Right lobe of liver (tissue), 4 donors: Measurements from ENCODE around the gene FCHO1.

Experiments used
- POLR2A ChIP-seq: fragments of 450-650 bp; IDR thresholded peaks from one replicate; pipeline ENCODE4 v1.6.1; 2017; ENCODE audit warnings: antibody characterized with exemption, mild to moderate bottlenecking
- TF ChIP-seq, protein P1 (sequence below), 4 donors: fragments of 200-600 bp in 3 of 4; fragments of 450-650 bp in 1 of 4; IDR thresholded peaks; one replicate each; pipeline versions ENCODE4 v1.5.1 to v1.8.0; 2016 to 2022; ENCODE audit warnings: antibody characterized with exemption in 4 of 4, mild to moderate bottlenecking in 2 of 4
- donor health status: DM: no; HTN: no; CAD: no.
- donor health status: DM: no; HTN: no; CAD: no.
- donor health status: DM: no; HTN: yes; CAD: no.

DNA sequence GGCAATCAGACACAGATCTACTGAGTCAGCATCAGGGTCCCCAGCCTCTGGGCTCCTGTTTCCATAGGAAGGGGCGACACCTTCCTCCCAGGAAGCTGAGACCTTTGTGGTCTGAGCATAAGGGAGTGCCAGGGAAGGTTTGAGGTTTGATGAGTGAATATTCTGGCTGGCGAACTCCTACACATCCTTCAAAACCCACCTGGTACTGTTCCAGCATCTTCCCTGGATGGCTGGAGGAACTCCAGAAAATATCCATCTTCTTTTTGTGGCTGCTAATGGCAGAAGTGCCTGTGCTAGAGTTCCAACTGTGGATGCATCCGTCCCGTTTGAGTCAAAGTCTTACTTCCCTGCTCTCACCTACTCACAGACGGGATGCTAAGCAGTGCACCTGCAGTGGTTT is 60.8 kb downstream of the FCHO1 start:
- TF ChIP-seq, protein P1, sequence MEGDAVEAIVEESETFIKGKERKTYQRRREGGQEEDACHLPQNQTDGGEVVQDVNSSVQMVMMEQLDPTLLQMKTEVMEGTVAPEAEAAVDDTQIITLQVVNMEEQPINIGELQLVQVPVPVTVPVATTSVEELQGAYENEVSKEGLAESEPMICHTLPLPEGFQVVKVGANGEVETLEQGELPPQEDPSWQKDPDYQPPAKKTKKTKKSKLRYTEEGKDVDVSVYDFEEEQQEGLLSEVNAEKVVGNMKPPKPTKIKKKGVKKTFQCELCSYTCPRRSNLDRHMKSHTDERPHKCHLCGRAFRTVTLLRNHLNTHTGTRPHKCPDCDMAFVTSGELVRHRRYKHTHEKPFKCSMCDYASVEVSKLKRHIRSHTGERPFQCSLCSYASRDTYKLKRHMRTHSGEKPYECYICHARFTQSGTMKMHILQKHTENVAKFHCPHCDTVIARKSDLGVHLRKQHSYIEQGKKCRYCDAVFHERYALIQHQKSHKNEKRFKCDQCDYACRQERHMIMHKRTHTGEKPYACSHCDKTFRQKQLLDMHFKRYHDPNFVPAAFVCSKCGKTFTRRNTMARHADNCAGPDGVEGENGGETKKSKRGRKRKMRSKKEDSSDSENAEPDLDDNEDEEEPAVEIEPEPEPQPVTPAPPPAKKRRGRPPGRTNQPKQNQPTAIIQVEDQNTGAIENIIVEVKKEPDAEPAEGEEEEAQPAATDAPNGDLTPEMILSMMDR (IDR thresholded peaks at IDR 0.05) = no peak
- TF ChIP-seq POLR2A = no peak
